Spleen (tissue), 7 donors: Measurements from ENCODE around the gene GARRE1.
"Not testable (repeated sequence)": the region's sequence is repeated elsewhere in the genome, so short reads cannot be mapped to it uniquely, and the experiment has no call there.

Experiments
- POLR2A ChIP-seq, 3 donors: fragments of 450-650 bp; IDR thresholded peaks; one replicate each; pipeline ENCODE4 v1.5.1; 2017; ENCODE audit warnings: antibody characterized with exemption in 3 of 3, mild to moderate bottlenecking in 1 of 3
- POLR2AphosphoS5 ChIP-seq, 3 donors: sonication (generic); formaldehyde crosslinking; IDR thresholded peaks; one replicate each; pipeline ENCODE4 v1.5.1; 2017; ENCODE audit warnings: antibody characterized with exemption in 3 of 3
- TF ChIP-seq, protein P1 (sequence below), 11 experiments: fragments of 200-600 bp in 7 of 11; fragments of 450-650 bp in 4 of 11; sonication (generic) in 4 of 11; IDR thresholded peaks in 8 of 11; conservative IDR thresholded peaks in 3 of 11; 1 replicate in 7 of 11; 2 replicates in 4 of 11; pipeline versions ENCODE4 v1.4.0 to v1.8.0; 2016 to 2021; ENCODE audit warnings: antibody characterized with exemption in 11 of 11, inconsistent platforms in 4 of 11, mild to moderate bottlenecking in 1 of 11
- donor health status: DM: no; HTN: no; CAD: no; lungs with moderate emphysema.
- donor health status: DM: no; HTN: no; CAD: no.
- donor health status: DM: no; HTN: no; CAD: no.

DNA sequence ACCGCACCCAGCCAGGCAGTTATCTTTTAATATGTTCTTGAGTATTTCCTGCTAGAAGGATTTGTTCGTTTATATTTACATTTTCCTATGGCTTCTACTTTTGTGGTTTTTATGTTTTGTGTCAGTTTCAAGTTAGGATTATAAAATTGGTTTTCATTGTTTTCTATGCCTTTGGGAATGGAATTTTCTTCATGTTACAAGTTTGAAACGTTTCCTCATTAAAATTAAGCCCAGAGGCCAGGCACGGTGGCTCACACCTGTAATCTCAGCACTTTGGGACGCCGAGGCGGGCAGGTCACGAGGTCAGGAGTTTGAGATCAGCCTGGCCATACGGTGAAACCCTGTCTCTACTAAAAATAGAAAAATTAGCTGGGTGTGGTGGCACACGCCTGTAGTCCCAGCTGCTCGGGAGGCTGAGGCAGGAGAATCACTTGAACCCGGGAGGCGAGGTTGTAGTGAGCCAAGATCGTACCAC is 37.6 kb upstream of the GARRE1 start:
- not testable (repeated sequence) for TF ChIP-seq POLR2AphosphoS5, POLR2A (IDR thresholded peaks at IDR 0.05)
- TF ChIP-seq, protein P1, sequence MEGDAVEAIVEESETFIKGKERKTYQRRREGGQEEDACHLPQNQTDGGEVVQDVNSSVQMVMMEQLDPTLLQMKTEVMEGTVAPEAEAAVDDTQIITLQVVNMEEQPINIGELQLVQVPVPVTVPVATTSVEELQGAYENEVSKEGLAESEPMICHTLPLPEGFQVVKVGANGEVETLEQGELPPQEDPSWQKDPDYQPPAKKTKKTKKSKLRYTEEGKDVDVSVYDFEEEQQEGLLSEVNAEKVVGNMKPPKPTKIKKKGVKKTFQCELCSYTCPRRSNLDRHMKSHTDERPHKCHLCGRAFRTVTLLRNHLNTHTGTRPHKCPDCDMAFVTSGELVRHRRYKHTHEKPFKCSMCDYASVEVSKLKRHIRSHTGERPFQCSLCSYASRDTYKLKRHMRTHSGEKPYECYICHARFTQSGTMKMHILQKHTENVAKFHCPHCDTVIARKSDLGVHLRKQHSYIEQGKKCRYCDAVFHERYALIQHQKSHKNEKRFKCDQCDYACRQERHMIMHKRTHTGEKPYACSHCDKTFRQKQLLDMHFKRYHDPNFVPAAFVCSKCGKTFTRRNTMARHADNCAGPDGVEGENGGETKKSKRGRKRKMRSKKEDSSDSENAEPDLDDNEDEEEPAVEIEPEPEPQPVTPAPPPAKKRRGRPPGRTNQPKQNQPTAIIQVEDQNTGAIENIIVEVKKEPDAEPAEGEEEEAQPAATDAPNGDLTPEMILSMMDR (IDR thresholded peaks at IDR 0.05 in 8 of 11, conservative IDR thresholded peaks at IDR 0.05 in 3 of 11) = not testable (repeated sequence)
